GM12874 (cell line): ENCODE results near the gene OLFM1.

Experiments
- TF ChIP-seq, protein P1 (sequence below): IDR thresholded peaks from 2 replicates; pipeline ENCODE4 v1.5.1; 2011; ENCODE audit warnings: low read depth, mild to moderate bottlenecking, control low read depth, low read length, moderate library complexity; ENCODE audit not compliant: insufficient read depth

OLFM1 gene

GRCh38 chr9:135165756-135166519, 78.5 kb downstream of the OLFM1 start:
- TF ChIP-seq, protein P1, sequence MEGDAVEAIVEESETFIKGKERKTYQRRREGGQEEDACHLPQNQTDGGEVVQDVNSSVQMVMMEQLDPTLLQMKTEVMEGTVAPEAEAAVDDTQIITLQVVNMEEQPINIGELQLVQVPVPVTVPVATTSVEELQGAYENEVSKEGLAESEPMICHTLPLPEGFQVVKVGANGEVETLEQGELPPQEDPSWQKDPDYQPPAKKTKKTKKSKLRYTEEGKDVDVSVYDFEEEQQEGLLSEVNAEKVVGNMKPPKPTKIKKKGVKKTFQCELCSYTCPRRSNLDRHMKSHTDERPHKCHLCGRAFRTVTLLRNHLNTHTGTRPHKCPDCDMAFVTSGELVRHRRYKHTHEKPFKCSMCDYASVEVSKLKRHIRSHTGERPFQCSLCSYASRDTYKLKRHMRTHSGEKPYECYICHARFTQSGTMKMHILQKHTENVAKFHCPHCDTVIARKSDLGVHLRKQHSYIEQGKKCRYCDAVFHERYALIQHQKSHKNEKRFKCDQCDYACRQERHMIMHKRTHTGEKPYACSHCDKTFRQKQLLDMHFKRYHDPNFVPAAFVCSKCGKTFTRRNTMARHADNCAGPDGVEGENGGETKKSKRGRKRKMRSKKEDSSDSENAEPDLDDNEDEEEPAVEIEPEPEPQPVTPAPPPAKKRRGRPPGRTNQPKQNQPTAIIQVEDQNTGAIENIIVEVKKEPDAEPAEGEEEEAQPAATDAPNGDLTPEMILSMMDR: no peak

GRCh38 chr9:135166565-135166964, 79.1 kb downstream of the OLFM1 start:
- TF ChIP-seq, protein P1: no peak

GRCh38 chr9:135167356-135167755, 79.9 kb downstream of the OLFM1 start:
- TF ChIP-seq, protein P1: no peak

GRCh38 chr9:135167849-135168655, 80.6 kb downstream of the OLFM1 start:
- TF ChIP-seq, protein P1: no peak

DNA sequence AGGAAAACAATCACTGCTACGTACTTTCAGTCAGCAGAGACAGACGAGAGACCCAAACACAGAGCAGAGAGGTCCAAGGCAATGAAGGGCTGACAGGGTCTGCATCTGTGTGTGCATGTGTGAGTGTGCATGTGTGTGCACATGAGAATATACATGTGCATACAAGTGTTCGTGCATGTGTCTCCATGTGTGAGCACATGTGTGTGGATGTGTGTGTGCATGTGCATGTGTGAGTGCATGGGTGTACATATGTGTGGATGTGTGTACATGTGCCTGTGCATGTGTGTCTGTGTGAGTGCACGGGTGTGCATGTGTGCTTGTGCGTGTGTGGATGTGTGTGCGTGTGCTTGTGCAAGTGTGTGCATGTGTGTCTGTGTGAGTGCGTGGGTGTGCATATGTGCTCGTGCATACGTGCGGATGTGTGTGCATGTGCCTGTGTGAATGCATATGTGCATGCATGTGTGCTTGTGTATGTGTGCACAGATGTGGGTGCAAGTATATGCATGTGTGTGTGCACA, 82.3 kb downstream of the OLFM1 start:
- TF ChIP-seq, protein P1: no peak

GRCh38 chr9:135170535-135170934, 83.1 kb downstream of the OLFM1 start:
- TF ChIP-seq, protein P1: no peak
